H7 (cell line): Measurements from ENCODE around the gene UBAC2. TPM values are rescaled to one million over a fixed set of nuclear protein-coding genes. Genes with fewer than 3 reads are reported as not detected.
"Not testable (repeated sequence)": the region's sequence is repeated elsewhere in the genome, so short reads cannot be mapped to it uniquely, and the experiment has no call there.

Experiments used
- DNase-seq: peaks from one replicate; pipeline ENCODE4 v3.0.0; 2012
- H3K27me3 ChIP-seq: 2 replicates; pipeline ENCODE4 v1.6.0; 2011; ENCODE audit warnings: mild to moderate bottlenecking, low read length; ENCODE audit not compliant: control insufficient read depth, insufficient read depth
- H3K36me3 ChIP-seq: replicated peaks from 2 replicates; pipeline ENCODE4 v1.5.1; 2011; ENCODE audit warnings: low read length; ENCODE audit not compliant: control insufficient read depth, insufficient read depth
- H3K4me3 ChIP-seq: 2 replicates; pipeline ENCODE4 v1.5.1; 2011; ENCODE audit warnings: low read depth, mild to moderate bottlenecking, control low read depth, low read length, moderate library complexity; ENCODE audit not compliant: insufficient read depth
- total RNA-seq: library from RNA; depleted of rRNA; stranded (reverse); fragments of >200 nt; shearing (Covaris generic); gene quantifications from 2 replicates; pipeline ENCODE4 v1.2.3, GENCODE V29; 2014

Gene UBAC2
- total RNA-seq, 1 experiment from 2014 or later, result 56.9 TPM

DNA sequence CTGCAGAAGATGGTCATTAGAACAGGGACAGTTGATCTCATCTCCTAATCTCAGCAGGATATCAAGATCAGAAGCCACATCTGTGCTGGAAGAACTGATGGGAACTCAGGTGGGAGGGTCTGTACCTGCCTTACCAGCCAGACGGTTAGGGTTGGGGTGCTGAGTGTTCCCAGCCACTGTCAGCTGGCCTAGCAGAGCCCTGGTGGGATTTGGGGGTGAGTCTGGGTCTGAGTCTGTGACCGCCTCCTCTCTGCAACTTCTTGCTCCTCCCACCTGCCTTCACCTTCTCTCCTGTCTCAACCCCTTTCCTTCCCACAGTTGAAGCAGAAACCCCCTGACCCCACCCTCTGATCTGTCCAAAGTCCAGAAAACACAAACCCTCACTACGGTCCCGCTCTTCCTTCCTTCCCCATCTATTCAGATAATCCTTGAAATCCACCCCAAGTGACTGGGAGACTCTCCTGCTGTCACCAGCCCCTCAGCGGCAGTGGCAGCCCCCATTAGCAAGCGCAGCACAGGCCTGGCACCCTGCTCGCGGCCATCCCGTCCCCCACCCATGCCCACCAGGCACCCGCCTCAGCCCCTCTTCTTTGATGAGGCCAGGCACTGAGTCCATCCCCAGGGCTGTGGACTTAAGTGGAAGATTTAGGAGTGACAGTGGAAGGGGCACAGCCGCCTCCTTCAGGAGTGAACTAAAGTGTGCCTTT lies 198.4 kb downstream of the UBAC2 start:
- no peak overlapping the region for H3K4me3 ChIP-seq
- H3K36me3 ChIP-seq, result no peaks in the 10 kb centered on the region
- no peak for DNase-seq
- no peaks in the 10 kb centered on the region for H3K27me3 ChIP-seq

DNA sequence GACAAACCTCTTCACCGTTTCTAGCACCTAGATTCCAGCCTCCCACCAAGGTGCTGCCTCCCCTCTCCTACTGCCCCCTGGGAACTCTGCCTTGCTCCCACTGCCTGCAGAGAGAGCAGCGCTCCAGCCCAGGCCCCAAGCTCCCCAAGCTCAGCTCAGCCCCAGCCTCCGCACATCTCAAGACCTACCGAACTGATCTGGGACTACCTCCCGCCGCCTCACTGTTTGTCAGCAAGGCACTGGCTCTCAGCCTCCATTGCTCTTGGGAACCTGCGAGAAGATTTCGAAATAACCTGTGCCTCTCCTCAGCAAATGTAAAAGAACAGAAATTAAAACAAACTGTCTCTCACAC lies 198.9 kb downstream of the UBAC2 start:
- no peaks in the 10 kb centered on the region for H3K27me3 ChIP-seq
- no peak for DNase-seq

DNA sequence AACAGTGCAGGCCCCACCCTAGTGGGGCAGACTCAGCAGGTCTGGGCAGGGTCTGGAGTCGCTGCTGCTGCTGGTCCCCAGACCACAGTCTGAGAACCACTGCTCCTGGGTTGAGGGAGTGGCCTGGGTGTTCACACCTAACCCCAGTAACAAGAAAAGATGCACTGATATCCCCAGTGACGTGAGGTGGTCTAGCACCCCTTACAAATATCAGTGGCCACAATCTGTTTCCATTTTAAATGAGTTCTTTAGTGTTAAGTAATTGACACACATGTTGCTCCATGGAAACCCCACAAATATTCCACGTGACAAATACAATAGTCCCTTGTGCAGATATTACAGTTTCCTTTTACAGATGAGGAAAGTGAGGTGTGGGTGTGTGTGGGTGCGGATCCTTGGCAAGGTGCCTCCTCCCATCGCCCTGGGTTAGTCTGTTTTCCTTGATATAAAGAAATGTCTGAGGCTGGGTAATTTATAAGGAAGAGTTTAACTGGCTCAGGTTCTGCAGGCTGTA lies 202.9 kb downstream of the UBAC2 start:
- no peak for DNase-seq
- Histone ChIP-seq H3K27me3 (no peaks in the 10 kb centered on the region), H3K4me3 (no peak overlapping the region), H3K36me3 (no peaks in the 10 kb centered on the region)

More for the DNA sequence above, 198.9 kb downstream of the UBAC2 start:
- Histone ChIP-seq H3K4me3 (no peak overlapping the region), H3K36me3 (no peaks in the 10 kb centered on the region)

GRCh38 chr13:99404005-99404755 lies 203.5 kb downstream of the UBAC2 start:
- no peak for DNase-seq
- Histone ChIP-seq H3K36me3 (no peaks in the 10 kb centered on the region), H3K4me3 (no peak overlapping the region), H3K27me3 (no peaks in the 10 kb centered on the region)

DNA sequence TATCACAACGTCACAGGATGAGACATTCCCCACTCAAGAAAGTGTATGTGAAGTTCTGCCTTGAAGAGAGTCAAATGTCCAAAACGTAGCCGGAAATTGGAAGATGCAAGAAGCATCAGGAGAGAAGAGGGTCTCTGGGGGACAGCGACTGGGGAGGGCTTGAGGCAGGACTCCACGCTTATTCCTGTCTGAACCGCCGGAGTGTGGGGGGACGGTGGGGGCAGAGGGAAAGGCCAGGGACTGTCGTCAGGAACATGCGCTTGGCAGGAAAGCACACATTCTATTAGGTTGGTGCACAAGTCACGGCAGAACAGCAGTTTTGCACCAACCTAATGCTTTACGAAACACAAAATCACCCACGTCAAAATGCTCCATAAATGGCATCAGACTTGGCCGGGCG lies 205.3 kb downstream of the UBAC2 start:
- no peaks in the 10 kb centered on the region for H3K36me3 ChIP-seq

DNA sequence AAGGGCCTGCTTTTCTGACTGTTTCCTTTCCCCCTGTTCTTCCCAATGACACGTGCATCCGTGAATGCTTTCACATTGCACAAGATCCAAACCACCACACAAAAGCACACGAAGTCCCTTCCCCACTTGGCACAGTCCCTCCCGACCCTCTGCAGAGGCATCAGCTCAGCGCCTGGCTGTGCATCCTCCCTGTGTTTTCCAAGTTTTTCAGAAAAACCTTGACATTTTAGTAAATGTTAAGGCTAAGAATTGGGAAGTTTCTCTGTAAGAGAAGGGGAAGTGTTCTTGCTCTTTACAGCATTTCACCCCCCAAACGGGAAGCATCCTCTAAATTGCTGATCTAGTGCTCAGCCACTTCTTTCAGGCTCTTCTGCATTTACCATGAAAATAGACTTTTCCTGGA lies 206.1 kb downstream of the UBAC2 start:
- DNase-seq, result no peak
- Histone ChIP-seq H3K4me3 (no peak overlapping the region), H3K36me3 (no peaks in the 10 kb centered on the region), H3K27me3 (no peaks in the 10 kb centered on the region)

More for the DNA sequence above, 205.3 kb downstream of the UBAC2 start:
- DNase-seq, result no peak
- H3K27me3 ChIP-seq, result no peaks in the 10 kb centered on the region
- H3K4me3 ChIP-seq, result no peak overlapping the region

GRCh38 chr13:99407906-99408702 lies 207.4 kb downstream of the UBAC2 start:
- Histone ChIP-seq H3K36me3 (no peaks in the 10 kb centered on the region), H3K4me3 (no peak overlapping the region), H3K27me3 (no peaks in the 10 kb centered on the region)
- DNase-seq, result no peak

DNA sequence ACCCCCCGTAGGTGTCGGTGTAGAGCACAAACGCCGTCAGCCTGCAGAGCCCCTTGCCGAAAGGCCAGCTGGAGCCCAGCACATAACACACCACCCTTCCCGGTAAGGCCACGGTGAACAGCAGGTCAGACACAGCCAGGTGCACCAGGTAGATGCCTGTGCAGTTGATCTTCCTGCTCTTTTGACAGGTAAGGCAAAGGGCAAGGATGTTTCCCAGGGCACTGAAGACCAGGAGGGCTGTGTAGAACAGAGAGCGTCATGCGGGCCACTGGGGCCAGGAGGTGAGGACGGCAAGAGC lies 208.0 kb downstream of the UBAC2 start:
- DNase-seq, result no peak
- no peak overlapping the region for H3K4me3 ChIP-seq
- H3K36me3 ChIP-seq, result no peaks in the 10 kb centered on the region
- H3K27me3 ChIP-seq, result no peaks in the 10 kb centered on the region

GRCh38 chr13:99409461-99410083 lies 208.9 kb downstream of the UBAC2 start:
- not testable (repeated sequence) for H3K36me3 ChIP-seq, H3K27me3 ChIP-seq, H3K4me3 ChIP-seq, DNase-seq

- H3K36me3 ChIP-seq, DNase-seq, H3K27me3 ChIP-seq, H3K4me3 ChIP-seq: not testable (repeated sequence)
Observed at GRCh38 chr13:99410646-99411475, 210.2 kb downstream of the UBAC2 start.

DNA sequence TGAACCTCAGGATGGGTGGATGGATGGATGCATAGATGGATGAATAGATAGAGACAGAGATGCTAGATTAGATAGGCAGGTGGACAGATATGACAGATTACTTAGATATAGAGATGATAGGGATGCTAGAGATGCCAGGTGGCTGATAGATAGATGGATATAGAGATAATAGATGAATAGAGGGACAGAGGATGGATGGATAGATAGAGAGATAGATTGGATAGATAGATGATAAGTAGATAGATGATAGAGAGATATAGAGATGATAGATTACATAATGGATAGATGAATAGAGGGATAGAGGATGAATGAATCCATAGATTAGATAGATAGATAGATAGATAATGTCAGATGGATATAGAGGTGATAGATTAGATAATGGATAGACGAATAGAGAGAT lies 212.2 kb downstream of the UBAC2 start:
- H3K27me3 ChIP-seq, result no peaks in the 10 kb centered on the region
- H3K4me3 ChIP-seq, result no peak overlapping the region
- H3K36me3 ChIP-seq, result no peaks in the 10 kb centered on the region
- DNase-seq, result no peak

DNA sequence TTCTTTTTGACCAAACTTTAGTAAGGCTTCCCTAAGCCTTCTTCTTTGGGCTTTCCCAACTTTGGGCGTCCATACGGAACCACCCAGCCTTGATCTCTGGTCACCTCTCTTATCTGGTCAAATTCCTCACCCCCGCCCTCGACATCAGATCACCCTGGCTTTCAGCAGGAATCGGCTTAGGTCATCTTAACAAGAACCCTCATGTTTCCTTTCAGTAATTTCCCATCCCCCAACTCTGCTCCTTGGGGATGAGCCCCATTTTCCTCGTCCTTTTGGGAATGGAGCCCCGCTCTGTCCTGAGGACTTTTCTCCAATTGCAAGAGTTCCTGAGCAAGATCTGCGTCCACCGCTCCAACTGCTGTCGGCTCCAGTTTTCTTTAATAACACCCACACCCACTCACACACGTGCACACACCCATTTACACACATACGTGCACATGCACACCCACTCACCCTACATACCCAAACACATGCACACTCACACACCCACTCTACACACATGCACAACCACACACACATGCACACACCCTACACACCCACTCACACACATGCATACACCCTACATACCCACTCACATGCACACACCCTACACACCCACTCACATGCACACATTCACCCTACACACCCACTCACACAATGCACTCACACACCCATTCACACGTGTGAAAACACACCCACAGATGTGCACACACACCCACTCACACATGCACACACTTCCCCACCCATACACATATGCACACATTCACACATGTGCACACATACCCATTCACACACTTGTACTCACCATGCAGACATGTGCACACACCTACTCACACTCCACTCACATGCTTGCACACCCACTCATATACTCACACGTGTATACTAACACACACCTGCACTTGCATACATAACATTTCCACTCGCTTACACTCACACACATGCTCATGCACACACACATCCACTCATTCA lies 213.7 kb downstream of the UBAC2 start:
- H3K36me3 ChIP-seq, result no peaks in the 10 kb centered on the region
- no peak for DNase-seq

GRCh38 chr13:99415014-99415650 lies 214.5 kb downstream of the UBAC2 start:
- no peak overlapping the region for H3K4me3 ChIP-seq
- H3K36me3 ChIP-seq, result no peaks in the 10 kb centered on the region
- no peaks in the 10 kb centered on the region for H3K27me3 ChIP-seq
- no peak for DNase-seq

More for the DNA sequence above, 213.7 kb downstream of the UBAC2 start:
- H3K27me3 ChIP-seq, result no peaks in the 10 kb centered on the region
- H3K4me3 ChIP-seq, result no peak overlapping the region
